H9 (cell line): ENCODE results near the gene ZBTB17. TPM values are rescaled to one million over a fixed set of nuclear protein-coding genes. Genes with fewer than 3 reads are reported as not detected.

Experiments
- DNase-seq: peaks from one replicate; pipeline ENCODE4 v3.0.0-alpha.2; 2017
- H2AFZ ChIP-seq: one replicate; pipeline ENCODE4 v1.6.1; 2013; ENCODE audit warnings: mild to moderate bottlenecking, low read length, control low read depth, moderate library complexity
- H2AK5ac ChIP-seq: 2 replicates; pipeline ENCODE4 v1.6.1; 2013; ENCODE audit warnings: low read length, control low read depth, mixed read lengths; ENCODE audit not compliant: insufficient read length
- H2BK120ac ChIP-seq: one replicate; pipeline ENCODE4 v1.6.1; 2013; ENCODE audit warnings: low read depth, mild to moderate bottlenecking, low read length, control low read depth, inconsistent platforms; ENCODE audit not compliant: poor library complexity, severe bottlenecking
- H2BK12ac ChIP-seq: 2 replicates; pipeline ENCODE4 v1.6.1; 2013; ENCODE audit warnings: low read length, control low read depth, mixed read lengths, low read depth; ENCODE audit not compliant: insufficient read length
- H2BK15ac ChIP-seq: 2 replicates; pipeline ENCODE4 v1.6.1; 2013; ENCODE audit warnings: low read depth, low read length, control low read depth
- H2BK20ac ChIP-seq: one replicate; pipeline ENCODE4 v1.6.1; 2013; ENCODE audit warnings: low read depth, mild to moderate bottlenecking, low read length, control low read depth, inconsistent platforms; ENCODE audit not compliant: poor library complexity, severe bottlenecking
- H2BK5ac ChIP-seq: 2 replicates; pipeline ENCODE4 v1.6.1; 2013; ENCODE audit warnings: low read length, control low read depth, mixed read lengths; ENCODE audit not compliant: insufficient read length
- H3K14ac ChIP-seq: 2 replicates; pipeline ENCODE4 v1.6.1; 2013; ENCODE audit warnings: low read length, control low read depth; ENCODE audit not compliant: insufficient read depth
- H3K18ac ChIP-seq: 2 replicates; pipeline ENCODE4 v1.6.1; 2013; ENCODE audit warnings: low read depth, mild to moderate bottlenecking, mixed read lengths, low read length, control low read depth; ENCODE audit not compliant: insufficient read length
- H3K23ac ChIP-seq: 2 replicates; pipeline ENCODE4 v1.6.1; 2013; ENCODE audit warnings: low read length, control low read depth, mixed read lengths, low read depth; ENCODE audit not compliant: insufficient read length
- H3K23me2 ChIP-seq: 2 replicates; pipeline ENCODE4 v1.6.1; 2013; ENCODE audit warnings: low read depth, mild to moderate bottlenecking, mixed read lengths, low read length, control low read depth; ENCODE audit not compliant: insufficient read length, poor library complexity, severe bottlenecking
- H3K27ac ChIP-seq: 2 replicates; pipeline ENCODE4 v1.5.1; 2013; ENCODE audit warnings: low read length, control low read depth, mixed read lengths, low read depth; ENCODE audit not compliant: insufficient read length
- H3K27me3 ChIP-seq: 2 replicates; pipeline ENCODE4 v1.6.1; 2013; ENCODE audit warnings: low read length, control low read depth, inconsistent platforms; ENCODE audit not compliant: insufficient read depth
- H3K4ac ChIP-seq: 2 replicates; pipeline ENCODE4 v1.6.1; 2013; ENCODE audit warnings: low read depth, mild to moderate bottlenecking, control low read depth, inconsistent platforms, low read length, moderate library complexity
- H3K4me1 ChIP-seq: 2 replicates; pipeline ENCODE4 v1.6.1; 2013; ENCODE audit warnings: low read length, control low read depth, inconsistent platforms; ENCODE audit not compliant: insufficient read depth
- H3K4me2 ChIP-seq: 2 replicates; pipeline ENCODE4 v1.6.1; 2013; ENCODE audit warnings: low read length, control low read depth, mixed read lengths; ENCODE audit not compliant: insufficient read length, insufficient read depth
- H3K56ac ChIP-seq: 2 replicates; pipeline ENCODE4 v1.6.1; 2013; ENCODE audit warnings: low read depth, mild to moderate bottlenecking, mixed read lengths, low read length, control low read depth; ENCODE audit not compliant: insufficient read length
- H3K79me1 ChIP-seq: 2 replicates; pipeline ENCODE4 v1.6.1; 2013; ENCODE audit warnings: low read depth, mild to moderate bottlenecking, moderate library complexity, low read length, control low read depth, inconsistent platforms; ENCODE audit not compliant: insufficient read depth, poor library complexity, severe bottlenecking
- H3K79me2 ChIP-seq: 2 replicates; pipeline ENCODE4 v1.6.1; 2013; ENCODE audit warnings: low read length, control low read depth, inconsistent platforms; ENCODE audit not compliant: insufficient read depth
- H3K9ac ChIP-seq: 2 replicates; pipeline ENCODE4 v1.6.1; 2013; ENCODE audit warnings: low read length, control low read depth, mixed read lengths; ENCODE audit not compliant: insufficient read length; ENCODE audit errors: extremely low read depth
- H3K9me3 ChIP-seq: one replicate; pipeline ENCODE4 v1.6.1; 2013; ENCODE audit warnings: low read depth, low read length, inconsistent platforms; ENCODE audit not compliant: control insufficient read depth
- H3T11ph ChIP-seq: one replicate; pipeline ENCODE4 v1.6.1; 2013; ENCODE audit warnings: mild to moderate bottlenecking, low read length, control low read depth, inconsistent platforms
- H4K20me1 ChIP-seq: one replicate; pipeline ENCODE4 v1.6.1; 2013; ENCODE audit not compliant: control insufficient read depth, insufficient read length, insufficient read depth
- H4K5ac ChIP-seq: 2 replicates; pipeline ENCODE4 v1.6.1; 2013; ENCODE audit warnings: low read depth, mild to moderate bottlenecking, mixed read lengths, low read length, control low read depth; ENCODE audit not compliant: insufficient read length
- H4K8ac ChIP-seq: replicated peaks from 2 replicates; pipeline ENCODE4 v1.6.1; 2013; ENCODE audit warnings: low read length, control low read depth, mixed read lengths, low read depth; ENCODE audit not compliant: insufficient read length
- H4K91ac ChIP-seq: 2 replicates; pipeline ENCODE4 v1.6.1; 2013; ENCODE audit warnings: low read depth, mild to moderate bottlenecking, moderate library complexity, mixed read lengths, low read length, control low read depth; ENCODE audit not compliant: insufficient read length
- H3K27ac Mint-ChIP-seq, 3 experiments: 2 replicates in 2 of 3; 3 replicates in 1 of 3; pipeline ENCODE4 v1.8.0; 2020 to 2021; ENCODE audit warnings: mixed read lengths in 3 of 3, mild to moderate bottlenecking in 1 of 3, moderate library complexity in 1 of 3
- H3K27me3 Mint-ChIP-seq: 2 replicates; pipeline ENCODE4 v1.8.0; 2021; ENCODE audit warnings: low read depth, mild to moderate bottlenecking, moderate library complexity, mixed read lengths
- H3K36me3 Mint-ChIP-seq, 3 experiments: 2 replicates in 2 of 3; 3 replicates in 1 of 3; pipeline ENCODE4 v1.8.0; 2020 to 2021; ENCODE audit warnings: low read depth in 3 of 3, mixed read lengths in 3 of 3; ENCODE audit not compliant: insufficient read depth in 1 of 3
- H3K4me1 Mint-ChIP-seq, 2 experiments: 2 replicates each; pipeline ENCODE4 v1.8.0; 2020; ENCODE audit warnings: mixed read lengths in 2 of 2
- H3K4me3 Mint-ChIP-seq, 2 experiments: 2 replicates in 1 of 2; 3 replicates in 1 of 2; pipeline ENCODE4 v1.8.0; 2020 to 2021; ENCODE audit warnings: mild to moderate bottlenecking in 2 of 2, mixed read lengths in 2 of 2, moderate library complexity in 1 of 2
- H3K9me3 Mint-ChIP-seq, 2 experiments: 2 replicates in 1 of 2; 3 replicates in 1 of 2; pipeline ENCODE4 v1.8.0; 2020; ENCODE audit warnings: mild to moderate bottlenecking in 2 of 2, mixed read lengths in 2 of 2, moderate library complexity in 1 of 2
- WGBS: extraction: QIAGEN DNeasy Blood & Tissue Kit; methylation state at CpG from one replicate; pipeline ENCODE4 v1.1.7; 2013; ENCODE audit warnings: missing lambda C conversion rate, low lambda C conversion rate, mixed read lengths; ENCODE audit not compliant: insufficient read length; ENCODE audit errors: extremely low coverage; 5-methylcytosine and 5-hydroxymethylcytosine counted together
- total RNA-seq: library from RNA; stranded (reverse); gene quantifications from 2 replicates; pipeline ENCODE4 v1.2.1, GENCODE V29; 2021
- TF ChIP-seq, protein P1 (sequence below): fragments of 200-600 bp; sonication (generic); conservative IDR thresholded peaks from 3 replicates; pipeline ENCODE4 v1.8.0; 2021; ENCODE audit warnings: antibody characterized with exemption, mild to moderate bottlenecking

The ZBTB17 gene
- total RNA-seq, 1 experiment from 2014 or later, result 16.5 TPM

DNA sequence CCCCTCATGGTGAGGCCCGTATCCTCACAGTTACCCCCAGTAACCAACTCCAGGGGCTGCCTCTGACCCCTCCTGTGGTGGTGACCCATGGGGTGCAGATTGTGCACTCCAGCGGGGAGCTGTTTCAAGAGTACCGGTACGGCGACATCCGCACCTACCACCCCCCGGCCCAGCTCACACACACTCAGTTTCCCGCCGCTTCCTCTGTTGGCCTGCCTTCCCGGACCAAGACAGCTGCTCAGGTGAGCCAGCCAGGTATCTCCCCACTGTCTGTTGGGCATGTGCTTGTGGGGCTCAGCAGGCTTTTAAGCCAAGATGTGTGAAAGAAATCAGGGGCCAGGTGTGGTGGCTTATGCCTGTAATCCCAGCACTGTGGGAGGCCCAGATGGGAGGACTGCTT is 39.9 kb downstream of the ZBTB17 start:
- no peaks in the 10 kb centered on the region for H3K4me1 ChIP-seq
- no peaks in the 10 kb centered on the region for H3K79me2 ChIP-seq
- no peak overlapping the region for H2AFZ ChIP-seq
- no peak overlapping the region for H2AK5ac ChIP-seq
- H3K79me1 ChIP-seq, result no peaks in the 10 kb centered on the region
- H2BK5ac ChIP-seq, result no peak overlapping the region
- H3K4me2 ChIP-seq, result no peak overlapping the region
- no peaks in the 10 kb centered on the region for H3K23me2 ChIP-seq
- Mint-ChIP-seq H3K4me3 (no peak overlapping the region), H3K9me3 (no peaks in the 10 kb centered on the region), H3K27ac (peak overlapping the region in 2 of 3 experiments; percentile 24 to 59; a peak in 1 of 7 replicates), H3K36me3 (peaks cover 56 to 88% (median 84%) of the 10 kb centered on the region in 3 experiments), H3K27me3 (no peaks in the 10 kb centered on the region), H3K4me1 (peaks cover 5 to 6% of the 10 kb centered on the region in 2 experiments)
- H3K27me3 ChIP-seq, result no peaks in the 10 kb centered on the region
- no peak for DNase-seq
- no peak overlapping the region for H4K8ac ChIP-seq
- no peak overlapping the region for H3K14ac ChIP-seq
- H3K56ac ChIP-seq, result no peak overlapping the region
- H4K5ac ChIP-seq, result no peak overlapping the region
- no peak overlapping the region for H3K27ac ChIP-seq
- no peak overlapping the region for H3K23ac ChIP-seq
- no peak overlapping the region for H2BK12ac ChIP-seq
- no peak overlapping the region for H2BK20ac ChIP-seq
- H2BK15ac ChIP-seq, result no peak overlapping the region
- H4K91ac ChIP-seq, result no peak overlapping the region
- TF ChIP-seq, protein P1, sequence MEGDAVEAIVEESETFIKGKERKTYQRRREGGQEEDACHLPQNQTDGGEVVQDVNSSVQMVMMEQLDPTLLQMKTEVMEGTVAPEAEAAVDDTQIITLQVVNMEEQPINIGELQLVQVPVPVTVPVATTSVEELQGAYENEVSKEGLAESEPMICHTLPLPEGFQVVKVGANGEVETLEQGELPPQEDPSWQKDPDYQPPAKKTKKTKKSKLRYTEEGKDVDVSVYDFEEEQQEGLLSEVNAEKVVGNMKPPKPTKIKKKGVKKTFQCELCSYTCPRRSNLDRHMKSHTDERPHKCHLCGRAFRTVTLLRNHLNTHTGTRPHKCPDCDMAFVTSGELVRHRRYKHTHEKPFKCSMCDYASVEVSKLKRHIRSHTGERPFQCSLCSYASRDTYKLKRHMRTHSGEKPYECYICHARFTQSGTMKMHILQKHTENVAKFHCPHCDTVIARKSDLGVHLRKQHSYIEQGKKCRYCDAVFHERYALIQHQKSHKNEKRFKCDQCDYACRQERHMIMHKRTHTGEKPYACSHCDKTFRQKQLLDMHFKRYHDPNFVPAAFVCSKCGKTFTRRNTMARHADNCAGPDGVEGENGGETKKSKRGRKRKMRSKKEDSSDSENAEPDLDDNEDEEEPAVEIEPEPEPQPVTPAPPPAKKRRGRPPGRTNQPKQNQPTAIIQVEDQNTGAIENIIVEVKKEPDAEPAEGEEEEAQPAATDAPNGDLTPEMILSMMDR, result no peak
- H2BK120ac ChIP-seq, result no peak overlapping the region
- H3K18ac ChIP-seq, result no peak overlapping the region
- no peak overlapping the region for H3T11ph ChIP-seq
- no peak overlapping the region for H3K4ac ChIP-seq
- no CpG with 5 or more reads among the region's 10 CpGs for WGBS
- H4K20me1 ChIP-seq, result no peaks in the 10 kb centered on the region
- no peak overlapping the region for H3K9ac ChIP-seq
- no peaks in the 10 kb centered on the region for H3K9me3 ChIP-seq
